ENCODE measurements around the gene ADIPOR2.

ADIPOR2 gene

GRCh38 chr12:1758376-1758775 lies 67.5 kb downstream of the ADIPOR2 start:
- no peak overlapping the region for H3K27ac ChIP-seq (ENCODE audit: low read length)
- TF ChIP-seq CTCF (IDR thresholded peaks at IDR 0.05; ENCODE audit: borderline replicate concordance, extremely low read depth, low read length, poor library complexity, severe bottlenecking) (no peak), EZH2 (IDR thresholded peaks at IDR 0.05; ENCODE audit: borderline replicate concordance, low read depth, low read length, severe bottlenecking) (no peak)
- no peaks in the 10 kb centered on the region for H3K27me3 ChIP-seq (ENCODE audit: insufficient read depth, low read length, poor library complexity)
- H2AFZ ChIP-seq (ENCODE audit: low read depth, low read length): no peak overlapping the region
- no peaks in the 10 kb centered on the region for H3K4me1 ChIP-seq (ENCODE audit: insufficient read depth, low read length)
- H4K20me1 ChIP-seq (ENCODE audit: insufficient read depth, low read length): peaks cover 15% of the 10 kb centered on the region; the same call in 1 of the 2 replicates
- no peak overlapping the region for H3K9ac ChIP-seq (ENCODE audit: low read depth, low read length)
- H3K9me3 ChIP-seq (ENCODE audit: insufficient read depth, low read length, severe bottlenecking): no peaks in the 10 kb centered on the region
- peaks cover 67% of the 10 kb centered on the region for H3K36me3 ChIP-seq (ENCODE audit: insufficient read depth, low read length)
- ATAC-seq (ENCODE audit: insufficient read depth, low read depth) (no peak), DNase-seq (no peak)
- peaks cover 70% of the 10 kb centered on the region for H3K79me2 ChIP-seq (ENCODE audit: insufficient read depth, low read length)
- no peak overlapping the region for H3K4me3 ChIP-seq (ENCODE audit: low read depth in 1 of 2, low read length in 2 of 2)
- no peak overlapping the region for H3K4me2 ChIP-seq (ENCODE audit: insufficient read depth, low read length)

GRCh38 chr12:1758887-1759286 lies 68.0 kb downstream of the ADIPOR2 start:
- H3K27ac ChIP-seq (ENCODE audit: low read length): no peak overlapping the region
- TF ChIP-seq CTCF (IDR thresholded peaks at IDR 0.05; ENCODE audit: borderline replicate concordance, extremely low read depth, low read length, poor library complexity, severe bottlenecking) (no peak), EZH2 (IDR thresholded peaks at IDR 0.05; ENCODE audit: borderline replicate concordance, low read depth, low read length, severe bottlenecking) (no peak)
- no peaks in the 10 kb centered on the region for H3K27me3 ChIP-seq (ENCODE audit: insufficient read depth, low read length, poor library complexity)
- H3K4me2 ChIP-seq (ENCODE audit: insufficient read depth, low read length): no peak overlapping the region
- no peak overlapping the region for H3K9ac ChIP-seq (ENCODE audit: low read depth, low read length)
- H3K79me2 ChIP-seq (ENCODE audit: insufficient read depth, low read length): peaks cover 71% of the 10 kb centered on the region
- peaks cover 15% of the 10 kb centered on the region; the same call in 1 of the 2 replicates for H4K20me1 ChIP-seq (ENCODE audit: insufficient read depth, low read length)
- H3K9me3 ChIP-seq (ENCODE audit: insufficient read depth, low read length, severe bottlenecking): no peaks in the 10 kb centered on the region
- H3K4me1 ChIP-seq (ENCODE audit: insufficient read depth, low read length): no peaks in the 10 kb centered on the region
- H2AFZ ChIP-seq (ENCODE audit: low read depth, low read length): no peak overlapping the region
- H3K36me3 ChIP-seq (ENCODE audit: insufficient read depth, low read length): peaks cover 65% of the 10 kb centered on the region
- ATAC-seq (ENCODE audit: insufficient read depth, low read depth) (no peak), DNase-seq (no peak)
- no peak overlapping the region for H3K4me3 ChIP-seq (ENCODE audit: low read depth in 1 of 2, low read length in 2 of 2)

GRCh38 chr12:1760566-1761382 lies 69.9 kb downstream of the ADIPOR2 start:
- no peak for TF ChIP-seq EZH2 (IDR thresholded peaks at IDR 0.05; ENCODE audit: borderline replicate concordance, low read depth, low read length, severe bottlenecking)
- TF ChIP-seq CTCF (IDR thresholded peaks at IDR 0.05; ENCODE audit: borderline replicate concordance, extremely low read depth, low read length, poor library complexity, severe bottlenecking): no peak
- no peak overlapping the region for H3K4me3 ChIP-seq (ENCODE audit: low read depth in 1 of 2, low read length in 2 of 2)
- H3K36me3 ChIP-seq (ENCODE audit: insufficient read depth, low read length): peaks cover 49% of the 10 kb centered on the region
- H3K27me3 ChIP-seq (ENCODE audit: insufficient read depth, low read length, poor library complexity): no peaks in the 10 kb centered on the region
- H3K9ac ChIP-seq (ENCODE audit: low read depth, low read length): no peak overlapping the region
- DNase-seq (no peak), ATAC-seq (ENCODE audit: insufficient read depth, low read depth) (no peak)
- peaks cover 76% of the 10 kb centered on the region for H3K79me2 ChIP-seq (ENCODE audit: insufficient read depth, low read length)
- no peaks in the 10 kb centered on the region for H3K9me3 ChIP-seq (ENCODE audit: insufficient read depth, low read length, severe bottlenecking)
- no peak overlapping the region for H3K4me2 ChIP-seq (ENCODE audit: insufficient read depth, low read length)
- H3K27ac ChIP-seq (ENCODE audit: low read length): no peak overlapping the region
- no peaks in the 10 kb centered on the region for H3K4me1 ChIP-seq (ENCODE audit: insufficient read depth, low read length)
- H4K20me1 ChIP-seq (ENCODE audit: insufficient read depth, low read length): peaks cover 11% of the 10 kb centered on the region; the same call in 1 of the 2 replicates
- H2AFZ ChIP-seq (ENCODE audit: low read depth, low read length): no peak overlapping the region

Data from DND-41 (cell line).